Hematopoietic multipotent progenitor cell treated with erythropoietin and hydrocortisone succinate and interleukin-3 and kit ligand, for 15 days (in vitro differentiated cells): ENCODE measurements around the gene ANO2.

ENCODE experiments used
- DNase-seq: peaks from one replicate; pipeline ENCODE4 v3.0.0-alpha.2; 2015; ENCODE audit warnings: low spot score

ANO2 gene

GRCh38 chr12:5777451-5777850 is 167.6 kb downstream of the ANO2 start:
- no peak for DNase-seq

GRCh38 chr12:5776091-5776490 is 169.0 kb downstream of the ANO2 start:
- DNase-seq: no peak

- no peak for DNase-seq
Observed at GRCh38 chr12:5773550-5773949, 171.5 kb downstream of the ANO2 start.

- DNase-seq: no peak
Observed at GRCh38 chr12:5771756-5772155, 173.3 kb downstream of the ANO2 start.

GRCh38 chr12:5770727-5771126 is 174.3 kb downstream of the ANO2 start:
- no peak for DNase-seq

- DNase-seq: no peak
Observed at GRCh38 chr12:5768581-5769196, 176.4 kb downstream of the ANO2 start.

GRCh38 chr12:5768171-5768570 is 176.9 kb downstream of the ANO2 start:
- DNase-seq: no peak

GRCh38 chr12:5758347-5758746 is 186.7 kb downstream of the ANO2 start:
- DNase-seq: no peak

- DNase-seq: no peak
Observed at GRCh38 chr12:5756338-5756842, 188.7 kb downstream of the ANO2 start.

GRCh38 chr12:5748027-5748426 is 197.0 kb downstream of the ANO2 start:
- no peak for DNase-seq

GRCh38 chr12:5746917-5747316 is 198.1 kb downstream of the ANO2 start:
- DNase-seq: no peak

- no peak for DNase-seq
Observed at GRCh38 chr12:5746036-5746908, 198.8 kb downstream of the ANO2 start.

- peak; percentile 44 for DNase-seq
Observed at GRCh38 chr12:5745251-5745888, 199.7 kb downstream of the ANO2 start.

GRCh38 chr12:5742258-5742657 is 202.8 kb downstream of the ANO2 start:
- no peak for DNase-seq

GRCh38 chr12:5739917-5740316 is 205.1 kb downstream of the ANO2 start:
- DNase-seq: no peak

- DNase-seq: no peak
Observed at GRCh38 chr12:5737778-5738177, 207.3 kb downstream of the ANO2 start.

GRCh38 chr12:5736527-5736926 is 208.5 kb downstream of the ANO2 start:
- no peak for DNase-seq

GRCh38 chr12:5736016-5736415 is 209.0 kb downstream of the ANO2 start:
- no peak for DNase-seq

GRCh38 chr12:5733916-5734315 is 211.1 kb downstream of the ANO2 start:
- no peak for DNase-seq

- DNase-seq: no peak
Observed at GRCh38 chr12:5733136-5733755, 211.8 kb downstream of the ANO2 start.

- DNase-seq: no peak
Observed at GRCh38 chr12:5730962-5731361, 214.1 kb downstream of the ANO2 start.

GRCh38 chr12:5723711-5724252 is 221.3 kb downstream of the ANO2 start:
- no peak for DNase-seq
